Activated CD4-positive, alpha-beta T cell treated with anti-CD3 and anti-CD28 coated beads, Interleukin-2, Interleukin-6, amounts not matched to agents 100 ng/mL and 50 ng/mL, durations not matched to agents 16 hours and 8 hours (primary cell): ENCODE data around the gene NUP42.

Experiments used
- DNase-seq: peaks from one replicate; pipeline ENCODE4 v3.0.0-alpha.2; 2020

The NUP42 gene

DNA sequence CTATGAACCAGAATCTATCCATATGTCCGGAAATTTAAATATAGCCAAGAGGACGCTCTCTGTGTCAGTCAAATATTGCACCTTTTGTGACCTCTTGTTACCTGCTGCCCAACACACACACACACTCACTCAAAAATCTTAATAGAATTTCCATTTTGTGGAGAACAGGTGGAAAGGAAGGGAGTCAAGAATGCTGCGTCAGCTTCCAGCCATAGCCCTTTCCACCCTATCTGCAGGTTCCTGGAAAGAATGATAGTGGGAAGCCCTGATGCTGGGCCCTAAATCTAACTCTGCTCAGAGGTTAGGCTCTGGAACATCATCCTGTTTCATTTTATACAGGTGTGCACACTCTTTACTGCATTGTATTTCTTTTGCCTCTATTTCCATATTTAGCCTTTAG is 55.2 kb downstream of the NUP42 start:
- no peak for DNase-seq

DNA sequence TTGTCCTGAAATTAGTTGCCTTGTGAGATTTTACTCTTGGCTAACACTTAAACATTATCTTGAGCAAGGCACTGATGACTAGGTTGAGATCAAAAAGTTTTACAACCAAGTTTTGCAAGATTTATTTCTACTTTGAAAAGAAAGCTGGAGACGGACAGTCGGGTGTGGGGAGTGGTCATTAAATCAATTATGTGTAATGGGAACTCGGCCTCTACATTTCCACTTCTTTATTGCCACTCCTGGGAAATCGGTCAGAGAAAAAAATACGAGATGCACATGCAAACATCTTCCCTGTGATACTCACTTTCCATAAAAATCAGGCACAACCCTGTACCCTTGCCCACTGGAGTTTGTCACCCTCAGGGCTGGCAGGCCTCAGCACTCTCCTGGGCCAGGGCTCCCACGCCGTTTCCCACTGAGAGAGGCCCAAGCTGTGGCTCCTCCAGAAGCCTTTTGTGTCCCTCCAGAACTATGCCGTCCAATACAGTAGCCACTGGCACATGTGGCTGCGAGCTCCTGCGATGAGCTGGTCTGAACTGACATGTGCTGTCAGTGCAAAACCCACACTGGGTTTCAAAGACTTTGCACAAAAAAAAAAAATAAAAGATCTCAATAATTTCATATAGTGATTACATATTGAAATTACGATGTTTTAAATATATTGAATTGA is 57.3 kb downstream of the NUP42 start:
- DNase-seq = no peak

DNA sequence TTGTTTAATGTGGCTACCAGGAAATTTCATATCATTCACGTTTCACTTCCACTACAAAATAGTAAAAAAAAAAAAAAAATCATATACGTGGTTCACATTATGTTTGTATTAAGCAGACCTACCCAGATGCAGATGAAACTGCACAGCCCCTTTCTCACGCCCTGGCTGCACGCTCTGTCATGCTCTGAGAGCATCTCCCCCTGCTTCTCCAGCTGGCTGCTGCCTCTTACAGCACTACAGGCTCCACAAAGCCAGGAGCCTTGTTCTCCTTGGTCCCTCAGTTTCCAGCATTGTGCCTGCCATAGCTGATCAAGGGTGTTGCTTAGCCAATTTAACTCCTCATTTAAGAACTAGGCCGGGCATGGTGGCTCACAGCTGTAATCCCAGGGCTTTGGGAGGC is 57.9 kb downstream of the NUP42 start:
- no peak for DNase-seq

DNA sequence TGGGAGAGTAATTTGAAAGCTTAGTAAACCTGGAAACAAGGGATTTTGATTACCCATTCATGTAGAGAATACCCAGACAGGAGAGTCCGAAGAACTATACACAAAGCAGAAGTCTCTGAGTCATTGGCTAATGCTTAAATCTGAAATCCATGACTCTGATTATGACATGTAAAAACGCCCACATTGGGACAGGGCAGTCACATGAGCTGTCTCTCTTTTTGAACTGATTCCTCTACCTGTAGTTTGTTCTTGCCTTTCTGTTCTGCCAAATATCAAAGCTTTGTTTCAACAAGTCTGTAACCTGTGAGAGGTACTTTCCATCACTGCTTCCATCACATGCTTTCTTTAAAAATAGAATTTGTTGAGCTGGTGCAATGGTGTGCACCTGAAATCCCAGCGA is 60.5 kb downstream of the NUP42 start:
- peak; percentile 5 for DNase-seq

DNA sequence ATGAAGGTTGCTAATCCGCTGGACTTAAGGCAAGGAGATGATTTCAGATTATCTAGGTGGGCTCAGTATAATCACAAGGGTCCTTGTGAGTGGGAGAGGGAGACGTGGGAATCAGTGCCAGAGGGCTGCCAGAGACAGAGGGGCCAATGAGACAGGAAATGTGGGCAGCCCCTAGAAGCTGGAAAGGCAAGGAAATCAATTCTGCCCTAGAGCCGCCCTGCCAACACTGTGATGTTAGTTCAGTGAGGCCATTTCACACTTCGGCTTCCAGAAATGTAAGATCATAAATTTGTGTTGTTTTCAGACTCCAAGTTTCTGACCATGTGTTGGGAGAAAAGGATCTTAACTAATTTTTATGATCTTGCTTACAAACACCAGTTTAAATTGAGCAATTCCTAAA is 61.1 kb downstream of the NUP42 start:
- no peak for DNase-seq

DNA sequence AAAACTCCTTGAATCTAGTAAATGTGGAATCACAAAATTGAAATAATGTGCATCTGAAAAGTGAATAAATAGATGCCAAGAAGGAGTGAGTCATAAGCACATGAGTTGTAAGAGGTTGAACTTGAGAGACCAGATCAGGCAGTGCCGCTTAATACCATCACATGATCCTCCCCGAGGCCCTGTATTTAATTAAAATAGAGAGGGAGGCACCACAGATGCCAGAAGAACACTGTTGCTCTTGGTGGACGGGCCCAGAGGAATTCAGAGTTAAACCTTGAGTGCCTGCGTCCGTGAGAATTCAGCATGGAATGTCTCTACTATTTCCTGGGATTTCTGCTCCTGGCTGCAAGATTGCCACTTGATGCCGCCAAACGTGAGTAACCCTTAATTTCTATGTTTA is 64.7 kb downstream of the NUP42 start, which contains the start of gene GPNMB:
GPNMB (plus strand) TSS at position 221 of the 400 bp plus-strand sequence; CDS start at position 304, 83 bp downstream.
- DNase-seq = no peak

DNA sequence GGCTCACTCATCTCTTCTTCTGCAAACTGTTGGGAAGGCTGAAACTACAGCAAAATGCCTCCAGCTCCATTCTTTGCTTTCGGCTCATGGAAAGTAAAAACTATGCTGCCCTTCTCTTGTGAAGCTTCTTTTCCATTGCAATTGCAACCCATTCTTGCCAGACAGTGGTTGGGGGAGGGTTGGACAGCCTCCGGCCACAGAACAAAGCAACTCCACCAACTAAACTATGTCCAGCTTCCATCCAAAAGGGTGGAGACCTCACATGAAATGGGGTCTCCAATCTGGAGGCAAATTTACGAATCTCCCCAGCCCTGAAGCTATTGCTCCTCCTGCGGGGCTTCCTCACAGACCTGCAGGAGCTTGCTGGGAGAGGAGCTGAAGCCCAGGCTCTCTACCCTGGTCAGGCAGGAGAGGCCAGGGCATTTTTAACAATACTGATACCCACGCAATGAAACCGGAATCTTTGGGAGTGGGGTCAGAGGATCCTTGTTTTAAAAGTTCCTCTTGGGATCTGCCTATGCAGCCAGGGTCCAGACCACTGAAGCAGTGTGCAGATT is 65.3 kb downstream of the NUP42 start:
- no peak for DNase-seq

DNA sequence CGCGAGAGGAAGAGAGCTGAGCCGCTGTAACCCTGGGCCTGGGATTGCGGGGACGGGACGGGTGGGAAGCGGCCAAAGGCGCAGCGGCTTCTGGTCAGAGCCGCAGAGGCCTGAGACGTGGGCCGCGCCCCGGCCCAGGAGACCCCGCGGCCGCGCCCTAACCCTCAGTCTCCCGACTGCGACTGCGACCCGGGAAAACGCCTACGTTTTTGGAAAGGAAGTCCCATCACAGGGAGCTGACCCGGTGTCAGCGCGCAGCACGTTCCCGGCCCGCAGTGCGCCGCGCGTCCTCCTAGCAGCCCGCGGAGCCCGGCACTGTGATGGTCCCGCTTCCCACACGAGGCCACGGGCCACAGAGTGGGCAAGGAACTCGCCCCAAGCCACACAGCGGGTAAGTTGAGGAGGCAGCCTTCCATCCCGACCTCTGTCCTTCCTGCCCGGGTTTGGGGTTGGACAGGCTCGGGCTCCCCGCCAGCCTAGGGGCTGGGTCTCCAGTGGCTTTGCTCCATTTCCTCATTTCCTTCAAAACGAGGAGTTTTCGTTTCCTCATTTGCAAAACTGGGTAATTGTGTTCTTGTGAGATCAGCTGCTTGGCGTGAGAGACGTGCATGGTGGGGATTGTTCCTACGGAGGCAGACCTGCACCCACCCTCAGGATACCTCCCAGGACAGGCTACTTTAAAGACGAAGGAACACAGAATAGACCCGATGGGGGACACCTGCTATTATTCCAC is 65.9 kb downstream of the NUP42 start:
- DNase-seq = no peak

DNA sequence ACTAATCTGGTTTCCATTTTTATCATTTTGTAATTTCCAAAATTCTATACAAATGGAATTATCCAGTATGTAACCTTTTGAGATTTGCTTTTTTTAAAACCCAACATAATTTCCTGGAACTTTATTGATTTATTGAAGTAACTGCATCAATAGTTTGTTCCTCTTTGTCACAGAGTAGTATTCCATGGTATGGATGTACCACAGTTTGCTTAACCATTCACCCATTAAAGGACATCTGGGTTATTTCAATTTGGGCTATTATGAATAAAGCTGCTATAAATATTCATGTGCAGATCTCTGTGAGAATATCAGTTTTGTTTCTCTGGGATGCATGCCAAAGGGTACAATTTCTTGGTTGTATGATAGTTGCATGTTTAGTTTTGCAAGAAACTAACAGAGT is 67.6 kb downstream of the NUP42 start:
- no peak for DNase-seq
